B cell (primary cell): ENCODE results near the gene DPYD. TPM values are rescaled to one million over a fixed set of nuclear protein-coding genes. Genes with fewer than 3 reads are reported as not detected.

Experiments
- ATAC-seq: fragments of 200-7000 bp; cut with Tn5 transposase; one replicate; pipeline ENCODE4 v1.10.0; 2021; ENCODE audit warnings: low read depth, mild to moderate bottlenecking, moderate number of reproducible peaks, moderate library complexity
- CTCF ChIA-PET: fragments of 350-600 bp; sonication (Branson Sonifier 250); formaldehyde crosslinking; loops from one replicate; lab custom pipeline; 2021; ENCODE audit warnings: antibody characterized with exemption, inconsistent platforms; lab: Charles Lee
- POLR2A ChIA-PET: fragments of 350-600 bp; sonication (Branson Sonifier 250); formaldehyde crosslinking; loops from one replicate; lab custom pipeline; 2021; ENCODE audit warnings: antibody characterized with exemption; lab: Charles Lee
- DNase-seq: peaks from one replicate; pipeline ENCODE4 v3.0.0; 2013
- H2AFZ ChIP-seq: 2 replicates; pipeline ENCODE4 v1.6.1; 2012; ENCODE audit warnings: mild to moderate bottlenecking, low read depth, low read length; ENCODE audit not compliant: insufficient read depth, poor library complexity, severe bottlenecking
- H3K27ac ChIP-seq, 2 donors: 1 replicate in 1 of 2; 2 replicates in 1 of 2; pipeline ENCODE4 v1.5.1; 2012 to 2013; ENCODE audit warnings: low read length in 2 of 2, mild to moderate bottlenecking in 2 of 2, moderate library complexity in 1 of 2
- H3K27me3 ChIP-seq, 4 experiments: fragments of 200-600 bp in 1 of 4; sonication (generic) in 1 of 4; replicated peaks in 1 of 4; 1 replicate in 2 of 4; 2 replicates in 2 of 4; pipeline versions ENCODE4 v1.6.1 to v1.7.0; 2013 to 2016; ENCODE audit warnings: low read length in 3 of 4, mild to moderate bottlenecking in 2 of 4, mixed read lengths in 1 of 4, moderate library complexity in 1 of 4; ENCODE audit not compliant: insufficient read depth in 4 of 4, control insufficient read depth in 3 of 4; ENCODE audit errors: control extremely low read depth in 1 of 4
- H3K36me3 ChIP-seq, 2 experiments: replicated peaks in 1 of 2; 1 replicate in 1 of 2; 2 replicates in 1 of 2; pipeline versions ENCODE4 v1.6.1 to v1.7.1; 2013; ENCODE audit warnings: low read length in 1 of 2; ENCODE audit not compliant: insufficient read depth in 2 of 2, control insufficient read depth in 1 of 2; ENCODE audit errors: control extremely low read depth in 1 of 2, extremely low read depth in 1 of 2
- H3K4me1 ChIP-seq, 2 donors: fragments of 200-600 bp in 1 of 2; sonication (generic) in 1 of 2; 1 replicate in 1 of 2; 2 replicates in 1 of 2; pipeline versions ENCODE4 v1.5.1 to v1.6.1; 2013 to 2017; ENCODE audit warnings: low read length in 2 of 2; ENCODE audit not compliant: control insufficient read depth in 2 of 2, insufficient read depth in 2 of 2
- H3K4me2 ChIP-seq: replicated peaks from 2 replicates; pipeline ENCODE3; 2012; ENCODE audit warnings: mild to moderate bottlenecking, low read depth, low read length; ENCODE audit not compliant: poor library complexity, severe bottlenecking
- H3K4me3 ChIP-seq, 5 experiments: fragments of 200-600 bp in 1 of 5; sonication (generic) in 1 of 5; 1 replicate in 3 of 5; 2 replicates in 2 of 5; pipeline versions ENCODE4 v1.5.1 to v1.7.0; 2011 to 2016; ENCODE audit warnings: low read length in 4 of 5, mild to moderate bottlenecking in 4 of 5, low read depth in 2 of 5, control low read depth in 1 of 5, moderate library complexity in 1 of 5; ENCODE audit not compliant: insufficient read depth in 1 of 5; ENCODE audit errors: control extremely low read depth in 1 of 5, extremely low read depth in 1 of 5
- H3K79me2 ChIP-seq: fragments of 200-600 bp; sonication (generic); one replicate; pipeline ENCODE4 v1.6.0; 2016; ENCODE audit warnings: low read length; ENCODE audit not compliant: control insufficient read depth, insufficient read depth
- H3K9ac ChIP-seq: fragments of 200-600 bp; sonication (generic); 2 replicates; pipeline ENCODE4 v1.6.1; 2017; ENCODE audit warnings: mild to moderate bottlenecking, low read length, moderate library complexity
- H3K9me3 ChIP-seq, 3 donors: one replicate each; pipeline versions ENCODE4 v1.6.1 to v1.7.1; 2013; ENCODE audit warnings: low read length in 2 of 3; ENCODE audit not compliant: control insufficient read depth in 2 of 3, insufficient read depth in 1 of 3; ENCODE audit errors: control extremely low read depth in 1 of 3
- H4K20me1 ChIP-seq: 2 replicates; pipeline ENCODE4 v1.6.0; 2012; ENCODE audit warnings: mild to moderate bottlenecking, low read length; ENCODE audit not compliant: insufficient read depth, control insufficient read depth, poor library complexity, severe bottlenecking
- H3K27ac Mint-ChIP-seq: one replicate; pipeline ENCODE4 v1.8.0; 2021; ENCODE audit warnings: mixed read lengths
- H3K27me3 Mint-ChIP-seq: one replicate; pipeline ENCODE4 v1.8.0; 2021; ENCODE audit warnings: mixed read lengths
- H3K4me1 Mint-ChIP-seq: one replicate; pipeline ENCODE4 v1.8.0; 2021; ENCODE audit warnings: mixed read lengths
- H3K4me3 Mint-ChIP-seq: one replicate; pipeline ENCODE4 v1.8.0; 2021; ENCODE audit warnings: mixed read lengths
- H3K9me3 Mint-ChIP-seq: one replicate; pipeline ENCODE4 v1.8.0; 2022; ENCODE audit warnings: mixed read lengths; ENCODE audit not compliant: insufficient read depth
- CTCF ChIP-seq: fragments of 200-600 bp; IDR thresholded peaks from one replicate; pipeline ENCODE4 v1.8.0; 2022; ENCODE audit warnings: antibody characterized with exemption, mild to moderate bottlenecking
- EZH2 ChIP-seq: IDR thresholded peaks from 2 replicates; pipeline ENCODE4 v1.6.1; 2012; ENCODE audit warnings: borderline replicate concordance, low read depth, mild to moderate bottlenecking, moderate library complexity, low read length; ENCODE audit not compliant: insufficient read depth, poor library complexity, severe bottlenecking
- WGBS: methylation state at CpG from one replicate; pipeline ENCODE4 v1.1.5; 2013; ENCODE audit warnings: missing lambda C conversion rate; ENCODE audit not compliant: insufficient coverage; 5-methylcytosine and 5-hydroxymethylcytosine counted together
- intact Hi-C: fragments of 100-400 bp; cut with micrococcal nuclease; formaldehyde crosslinking; loops from one replicate; pipeline ENCODE4 v1.10.0; 2022
- polyA plus RNA-seq: library from polyadenylated mRNA; depleted of rRNA; stranded (reverse); fragments of >200 nt; gene quantifications from 2 replicates; pipeline ENCODE4 v1.2.3, GENCODE V29; 2012
- total RNA-seq, 2 donors: library from RNA; stranded (reverse); fragments of 120-200 nt in 1 of 2; gene quantifications; 1 replicate in 1 of 2; 2 replicates in 1 of 2; pipeline versions ENCODE4 v1.2.3 to v1.2.4, GENCODE V29; 2013 to 2022

The DPYD gene
- total and polyA plus RNA-seq, 2 donors (not counting 1 experiment from before 2014, with no cell fraction given): 4.2 to 19.0 TPM

- no peak overlapping the region for H3K4me2 ChIP-seq
- no peaks in the 10 kb centered on the region for H3K4me1 ChIP-seq
- H3K4me3 ChIP-seq: no peak overlapping the region
- H2AFZ ChIP-seq: no peak overlapping the region
- Mint-ChIP-seq H3K27me3 (no peaks in the 10 kb centered on the region), H3K4me1 (no peaks in the 10 kb centered on the region), H3K27ac (no peak overlapping the region), H3K4me3 (no peak overlapping the region), H3K9me3 (no peaks in the 10 kb centered on the region)
- no peak overlapping the region for H3K9ac ChIP-seq
- no peak overlapping the region for H3K27ac ChIP-seq
- ChIA-PET POLR2A (no interaction called here), CTCF (no interaction called here)
- DNase-seq: no peak
- TF ChIP-seq CTCF: no peak
- no peak for TF ChIP-seq EZH2
- H4K20me1 ChIP-seq: no peaks in the 10 kb centered on the region
- H3K36me3 ChIP-seq: no peaks in the 10 kb centered on the region
- H3K27me3 ChIP-seq: no peaks in the 10 kb centered on the region
- ATAC-seq: no peak
- intact Hi-C loops: no loop called here
- no peaks in the 10 kb centered on the region for H3K79me2 ChIP-seq
- WGBS: no CpG with 5 or more reads among the region's 2 CpGs
- H3K9me3 ChIP-seq: no peaks in the 10 kb centered on the region
These were observed 487.0 kb downstream of the DPYD start for GRCh38 chr1:97433824-97434177.

GRCh38 chr1:97433094-97433823 lies 487.6 kb downstream of the DPYD start:
- DNase-seq: no peak
- H3K4me1 ChIP-seq: no peaks in the 10 kb centered on the region
- ChIA-PET CTCF (no interaction called here), POLR2A (no interaction called here)
- Mint-ChIP-seq H3K27ac (no peak overlapping the region), H3K4me1 (no peaks in the 10 kb centered on the region), H3K27me3 (no peaks in the 10 kb centered on the region), H3K9me3 (no peaks in the 10 kb centered on the region), H3K4me3 (no peak overlapping the region)
- no peak overlapping the region for H2AFZ ChIP-seq
- H3K9me3 ChIP-seq: no peaks in the 10 kb centered on the region
- intact Hi-C loops: no loop called here
- H3K4me3 ChIP-seq: no peak overlapping the region
- H3K9ac ChIP-seq: no peak overlapping the region
- H4K20me1 ChIP-seq: no peaks in the 10 kb centered on the region
- no peaks in the 10 kb centered on the region for H3K27me3 ChIP-seq
- WGBS: 60% methylated on average over 1 of the region's 2 CpGs
- ATAC-seq: no peak
- TF ChIP-seq CTCF (no peak), EZH2 (no peak)
- H3K27ac ChIP-seq: no peak overlapping the region
- H3K79me2 ChIP-seq: no peaks in the 10 kb centered on the region
- H3K4me2 ChIP-seq: no peak overlapping the region
- H3K36me3 ChIP-seq: no peaks in the 10 kb centered on the region
